GM19468 (cell line): ENCODE data around the gene PQBP1.
A peak's percentile ranks its signal among the peaks of the same experiment; 100 is the strongest.

ENCODE experiments used
- ATAC-seq: cut with Tn5 transposase; IDR thresholded peaks from one replicate; pipeline ENCODE4 v1.9.1; 2021; ENCODE audit warnings: mild to moderate bottlenecking, moderate library complexity, moderate number of reproducible peaks; ENCODE audit not compliant: unreplicated experiment; ENCODE audit errors: extremely low read depth

The PQBP1 gene

DNA sequence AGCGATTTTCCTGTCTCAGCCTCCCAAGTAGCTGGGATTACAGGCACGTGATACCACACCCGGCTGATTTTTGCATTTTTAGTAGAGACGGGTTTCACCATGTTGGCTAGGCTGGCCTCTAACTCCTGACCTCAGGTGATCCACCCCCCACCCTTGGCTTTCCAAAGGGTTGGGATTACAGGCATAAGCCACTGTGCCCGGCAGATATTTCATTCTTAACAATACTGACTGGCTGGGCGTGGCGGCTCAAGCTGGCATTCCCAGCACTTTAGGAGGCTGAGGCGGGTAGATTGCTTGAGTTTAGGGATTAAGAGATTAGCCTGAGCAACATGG is 1.3 kb downstream of the PQBP1 start:
- no peak for ATAC-seq

DNA sequence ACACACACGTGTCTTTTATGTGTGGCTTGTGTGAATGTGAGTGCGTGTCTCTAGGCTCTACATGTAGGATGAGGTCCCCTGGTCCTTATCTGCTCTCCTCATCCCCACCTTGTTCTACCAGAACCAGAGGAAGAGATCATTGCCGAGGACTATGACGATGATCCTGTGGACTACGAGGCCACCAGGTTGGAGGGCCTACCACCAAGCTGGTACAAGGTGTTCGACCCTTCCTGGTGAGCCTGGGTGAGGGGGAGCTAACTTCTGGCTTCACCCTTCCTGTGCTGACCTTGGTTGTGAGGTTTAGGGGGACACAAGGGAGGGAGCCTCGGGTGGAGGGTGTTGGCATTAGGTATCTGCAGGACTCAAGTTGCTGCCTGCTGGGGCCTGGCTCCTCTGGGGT is 3.3 kb downstream of the PQBP1 start:
- ATAC-seq, result no peak

DNA sequence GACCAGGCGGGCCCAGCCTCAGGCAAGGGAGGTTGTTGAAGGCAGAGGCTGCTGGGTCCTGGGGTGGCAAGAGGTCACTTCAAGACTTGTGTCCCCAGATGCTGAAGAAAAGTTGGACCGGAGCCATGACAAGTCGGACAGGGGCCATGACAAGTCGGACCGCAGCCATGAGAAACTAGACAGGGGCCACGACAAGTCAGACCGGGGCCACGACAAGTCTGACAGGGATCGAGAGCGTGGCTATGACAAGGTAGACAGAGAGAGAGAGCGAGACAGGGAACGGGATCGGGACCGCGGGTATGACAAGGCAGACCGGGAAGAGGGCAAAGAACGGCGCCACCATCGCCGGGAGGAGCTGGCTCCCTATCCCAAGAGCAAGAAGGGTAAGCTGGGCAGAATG is 4.4 kb downstream of the PQBP1 start:
- ATAC-seq, result no peak

DNA sequence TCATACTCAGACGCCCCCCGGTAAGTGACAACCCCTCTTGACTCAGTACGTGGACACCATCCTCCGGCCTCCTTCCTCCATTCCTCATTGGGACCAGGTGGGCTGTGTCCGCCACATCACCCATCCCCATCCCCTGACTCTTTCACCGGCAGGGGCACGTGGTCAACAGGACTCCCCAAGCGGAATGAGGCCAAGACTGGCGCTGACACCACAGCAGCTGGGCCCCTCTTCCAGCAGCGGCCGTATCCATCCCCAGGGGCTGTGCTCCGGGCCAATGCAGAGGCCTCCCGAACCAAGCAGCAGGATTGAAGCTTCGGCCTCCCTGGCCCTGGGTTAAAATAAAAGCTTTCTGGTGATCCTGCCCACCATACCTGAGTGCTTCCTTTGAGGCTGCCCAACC is 5.0 kb downstream of the PQBP1 start:
- no peak for ATAC-seq

DNA sequence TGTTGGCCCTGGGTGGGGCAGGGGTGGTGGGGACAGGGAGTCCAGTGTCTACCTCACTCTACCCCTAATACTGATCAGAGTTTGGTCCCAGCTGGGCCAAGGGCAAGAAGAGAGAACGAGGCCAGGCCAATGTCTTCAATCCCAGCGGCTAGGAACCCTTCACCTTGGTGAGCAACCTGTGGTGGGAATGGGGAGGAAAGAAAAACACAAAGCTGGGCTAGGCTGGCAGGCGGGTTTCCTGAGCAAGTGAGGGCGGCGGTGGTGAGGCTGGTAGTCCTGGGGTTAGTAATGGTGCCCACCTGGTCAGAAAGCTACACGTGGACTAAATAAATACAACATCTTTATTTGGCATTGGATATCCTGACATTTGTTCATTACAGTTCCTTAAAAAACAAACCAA is 5.6 kb downstream of the PQBP1 start:
- no peak for ATAC-seq

DNA sequence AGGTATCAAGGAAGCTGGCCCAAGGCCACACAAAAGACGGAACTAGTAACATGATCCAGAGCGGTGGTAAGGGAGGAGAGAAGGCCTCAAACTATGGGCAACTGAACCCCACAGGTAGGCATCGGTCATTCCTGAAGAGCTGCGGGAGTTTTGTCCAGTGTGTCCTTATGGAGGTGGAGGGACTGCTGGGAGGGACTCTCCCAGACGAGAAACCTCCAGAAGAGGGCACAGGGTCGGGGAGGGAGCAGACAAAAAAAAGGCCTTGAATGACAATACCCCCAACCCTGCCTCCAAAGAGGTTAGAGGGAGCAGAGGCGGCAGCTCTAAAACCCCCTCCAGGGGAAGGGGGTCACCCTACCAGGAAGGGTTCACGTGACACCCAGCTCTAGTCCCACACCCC is 6.5 kb downstream of the PQBP1 start:
- no peak for ATAC-seq

DNA sequence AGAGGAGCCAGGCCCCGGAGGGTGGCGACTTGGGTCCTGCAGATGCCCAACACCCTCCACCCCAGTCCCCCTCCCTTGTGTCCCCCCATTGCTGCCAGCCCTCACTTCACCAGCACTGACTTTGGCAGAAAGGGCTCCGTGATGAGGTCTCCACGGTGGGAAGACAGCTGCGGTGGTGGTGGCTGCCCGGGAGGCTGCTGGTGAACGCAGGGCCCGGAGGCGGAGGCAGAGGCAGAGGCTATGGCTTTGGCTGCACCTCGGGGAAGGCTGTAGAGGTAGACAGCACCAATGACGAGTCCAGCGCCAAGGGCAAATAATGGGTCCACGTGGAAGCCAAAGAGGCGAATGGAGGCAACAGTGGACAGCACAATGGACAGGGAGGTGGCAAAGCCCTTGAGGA is 6.9 kb downstream of the PQBP1 start:
- ATAC-seq, result no peak

DNA sequence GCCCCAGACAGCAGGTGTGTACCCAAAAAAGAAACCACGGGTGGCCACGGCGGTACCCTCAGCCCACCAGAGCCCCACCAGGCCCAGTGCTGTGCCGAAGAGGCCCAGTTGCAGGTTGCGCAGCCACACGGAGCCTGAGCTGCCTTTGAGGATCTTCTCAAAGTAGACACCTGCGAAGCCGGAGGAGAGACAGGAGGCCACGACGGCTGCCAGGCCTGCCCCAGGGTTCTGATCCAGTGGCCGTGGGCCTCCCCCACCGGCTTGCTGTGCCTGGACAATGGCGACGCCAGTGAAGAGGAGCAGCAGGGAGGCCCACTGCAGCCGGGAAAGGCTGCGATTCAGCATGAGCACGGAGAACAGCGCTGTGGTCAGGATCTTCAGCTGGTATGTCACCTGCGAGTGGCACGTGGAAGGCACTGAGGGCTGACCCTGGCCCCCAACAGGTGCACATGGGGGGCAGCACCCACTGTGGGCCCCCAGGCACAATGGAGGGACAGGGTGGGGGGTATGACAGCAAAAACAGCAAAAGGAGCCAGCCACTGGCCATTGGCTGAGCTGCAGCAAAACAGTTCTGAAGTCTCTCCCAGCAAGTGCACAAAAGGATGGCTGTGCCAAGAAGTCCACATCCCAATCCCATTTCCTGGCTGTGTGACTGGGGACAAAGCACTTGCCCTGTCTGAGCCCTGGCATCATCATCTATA is 7.5 kb downstream of the PQBP1 start:
- no peak for ATAC-seq

DNA sequence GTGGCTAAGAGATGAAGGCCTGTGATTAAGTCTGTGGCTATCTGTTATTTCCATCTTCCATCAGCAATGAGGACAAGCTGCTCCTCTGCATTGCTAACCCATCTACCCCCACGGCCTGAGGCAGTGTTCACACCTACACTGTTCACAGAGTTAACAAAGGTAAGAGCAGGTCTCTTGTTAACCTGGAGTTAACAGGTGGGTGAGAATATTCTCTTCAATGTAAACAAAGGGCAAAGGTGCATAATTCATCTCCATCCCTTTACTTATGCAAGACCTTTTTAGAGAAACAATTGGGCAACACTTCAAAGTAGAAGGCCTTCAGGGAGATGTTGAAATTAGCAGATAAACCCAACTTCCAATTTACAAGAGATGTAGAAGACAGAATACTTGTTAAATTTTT is 10.9 kb downstream of the PQBP1 start:
- ATAC-seq, result no peak

DNA sequence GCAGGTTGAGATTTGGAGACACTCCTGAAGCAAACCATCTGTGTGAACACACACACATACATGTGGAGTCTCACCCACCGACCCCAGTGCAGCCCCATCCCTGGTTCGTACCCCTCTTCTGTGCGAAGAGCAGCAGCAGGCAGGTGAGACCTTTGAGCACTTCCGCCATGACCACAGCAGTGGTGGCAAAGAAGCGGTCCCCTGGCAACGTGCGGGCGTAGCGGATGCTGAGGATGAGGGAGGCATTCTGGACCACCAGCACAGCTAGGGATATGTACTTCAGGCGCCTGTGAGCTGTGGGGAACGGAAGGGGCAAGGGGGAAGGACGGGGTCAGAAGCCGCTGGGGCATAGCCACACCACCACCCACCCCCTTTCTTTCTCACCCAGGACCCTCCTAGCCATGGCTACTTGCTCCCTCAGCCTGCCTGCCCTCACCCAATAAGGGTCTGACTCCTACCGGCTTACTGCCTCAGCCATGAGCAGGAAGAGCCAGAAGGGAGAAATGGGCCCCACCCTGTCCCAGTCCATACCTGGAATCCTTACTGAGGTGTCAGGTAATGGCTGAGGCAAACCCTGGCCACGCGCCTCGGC is 12.1 kb downstream of the PQBP1 start:
- ATAC-seq, result no peak

DNA sequence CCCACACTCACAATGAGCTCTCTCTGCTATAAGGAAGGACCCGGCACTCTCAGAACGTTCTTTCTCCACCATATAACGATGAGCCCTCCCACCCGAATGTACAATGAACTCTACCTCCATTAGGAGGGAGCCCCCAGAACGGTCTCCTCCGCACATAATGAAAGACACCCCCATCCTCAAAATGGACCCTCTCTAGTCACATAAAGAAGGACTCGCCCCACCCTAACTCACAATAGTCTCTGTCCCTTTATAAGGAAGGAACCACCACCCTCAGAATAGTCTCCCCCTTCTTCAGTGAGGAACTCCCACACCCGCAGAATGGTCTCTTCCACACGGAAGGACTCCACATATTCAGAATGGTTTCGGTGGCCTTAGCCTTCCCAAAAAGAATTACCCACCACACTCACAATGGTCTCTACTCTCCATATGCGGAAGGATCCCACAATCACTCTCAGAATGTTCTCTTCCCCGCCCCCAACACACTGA is 13.2 kb downstream of the PQBP1 start:
- no peak for ATAC-seq

DNA sequence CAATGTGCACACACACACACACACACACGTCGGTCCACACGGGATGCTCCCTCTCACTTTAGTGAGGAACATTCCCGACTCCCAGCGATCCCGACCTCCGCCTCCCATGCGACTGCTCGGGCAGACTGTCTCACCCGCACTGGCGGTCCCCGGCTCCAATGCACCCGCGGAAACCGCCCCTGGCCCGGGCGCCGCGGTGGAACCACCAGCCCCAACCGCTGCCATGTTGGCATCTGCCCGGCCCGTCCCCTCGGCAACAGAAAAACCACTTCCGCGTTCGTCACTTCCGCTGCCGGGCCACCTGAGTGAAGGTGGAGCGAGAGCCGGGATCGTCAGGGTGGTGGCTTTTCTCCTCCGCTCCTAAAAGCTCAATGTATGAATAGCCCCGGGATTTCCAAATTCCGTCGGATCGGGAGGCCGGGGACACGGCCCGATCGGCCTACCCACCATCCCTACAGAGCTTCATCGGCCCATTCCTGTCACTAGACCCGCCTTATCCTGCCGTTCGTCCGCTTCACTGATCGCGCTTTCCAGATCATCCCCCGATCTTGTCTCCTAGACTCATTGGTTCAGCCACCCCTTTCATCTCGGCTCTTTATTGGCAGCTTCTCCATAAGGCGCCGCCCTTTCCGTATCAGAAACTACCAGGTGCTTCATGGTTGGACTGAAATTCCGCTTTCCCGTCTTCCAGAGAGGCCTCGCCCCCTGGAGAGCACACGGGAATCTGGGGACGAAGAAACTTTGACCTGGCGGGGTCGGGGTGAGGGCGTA is 13.9 kb downstream of the PQBP1 start, which contains the start of gene SLC35A2:
Gene SLC35A2, minus strand, starts transcription at position 235 of the 771 bp plus-strand sequence. Its CDS starts 10 bp downstream, at position 225.
- no peak for ATAC-seq

DNA sequence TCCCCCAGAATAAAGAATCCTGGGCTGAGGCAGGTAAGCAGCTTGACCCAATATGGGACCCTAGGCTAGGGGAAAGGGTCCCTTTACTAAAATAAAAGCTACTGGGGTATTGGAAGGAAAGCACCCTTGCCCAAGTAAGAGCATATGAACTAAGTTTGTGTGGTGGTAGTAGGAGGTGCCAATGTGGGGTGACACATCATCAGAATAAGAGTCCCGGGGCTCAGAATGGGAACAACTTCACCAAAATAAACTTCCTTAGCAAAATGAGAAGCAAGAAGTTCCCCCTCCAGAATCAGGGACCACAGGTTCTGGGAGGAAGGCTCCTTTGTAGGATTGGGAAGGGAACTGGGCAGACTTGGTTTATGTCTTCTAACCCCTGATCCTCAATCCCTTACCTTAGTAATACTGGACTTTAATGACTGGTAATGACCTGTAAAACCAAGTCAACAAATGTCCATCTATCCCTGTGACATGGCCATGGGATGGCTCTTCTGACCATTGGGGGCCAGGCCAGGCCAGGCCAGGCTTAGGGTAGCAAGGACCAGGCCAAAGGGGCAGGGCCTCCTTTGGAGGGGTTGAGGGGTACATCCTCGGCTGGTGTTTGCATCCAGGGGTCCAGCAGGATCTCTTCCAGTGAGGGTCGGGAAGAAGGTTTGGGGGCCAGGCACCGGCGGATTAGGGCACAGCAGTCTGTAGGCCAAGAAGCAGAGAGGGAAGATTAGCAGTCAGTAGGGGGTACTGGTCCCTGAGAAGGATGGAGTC is 16.1 kb downstream of the PQBP1 start:
- no peak for ATAC-seq

DNA sequence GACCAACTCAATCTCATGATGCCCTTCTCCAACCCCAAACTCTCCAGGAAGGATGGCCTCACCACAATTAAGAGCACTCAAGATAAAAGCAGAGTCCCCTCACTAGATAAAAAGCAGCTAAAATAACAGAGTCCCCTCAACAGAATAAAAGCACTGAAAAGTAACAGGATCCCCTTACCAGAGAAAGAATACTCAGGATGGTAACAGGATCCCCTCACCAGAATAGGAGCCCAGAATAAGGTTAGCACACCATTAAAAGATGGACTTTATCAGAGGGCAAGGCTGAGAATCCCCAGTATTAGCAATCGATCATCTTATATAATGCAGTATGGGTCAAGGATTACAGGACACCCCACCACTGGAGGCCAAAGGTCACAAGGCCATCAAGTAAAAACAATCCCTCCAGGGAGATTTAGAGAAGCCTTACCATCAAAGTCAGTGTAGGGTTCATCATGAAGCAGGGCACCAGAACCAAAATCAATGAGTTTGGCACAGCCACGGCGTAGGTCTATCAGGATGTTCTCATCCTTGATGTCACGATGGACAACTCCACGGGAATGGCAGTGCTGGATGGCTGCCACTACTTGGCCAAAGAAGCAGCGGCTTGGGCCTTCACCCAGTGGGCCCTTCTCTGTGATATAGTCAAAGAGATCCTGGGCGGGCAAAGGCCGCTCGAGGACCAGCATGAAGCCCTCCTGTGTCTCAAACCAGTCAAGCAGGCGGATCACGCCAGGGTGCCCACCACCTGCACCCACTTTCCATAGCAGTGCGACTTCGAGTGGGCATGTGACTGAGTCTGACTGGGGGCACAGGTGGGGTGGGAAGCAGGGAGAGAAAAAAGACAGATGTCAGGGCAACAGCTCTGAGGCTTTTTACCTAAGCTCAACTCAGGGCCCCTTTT is 17.1 kb downstream of the PQBP1 start:
- no peak for ATAC-seq

DNA sequence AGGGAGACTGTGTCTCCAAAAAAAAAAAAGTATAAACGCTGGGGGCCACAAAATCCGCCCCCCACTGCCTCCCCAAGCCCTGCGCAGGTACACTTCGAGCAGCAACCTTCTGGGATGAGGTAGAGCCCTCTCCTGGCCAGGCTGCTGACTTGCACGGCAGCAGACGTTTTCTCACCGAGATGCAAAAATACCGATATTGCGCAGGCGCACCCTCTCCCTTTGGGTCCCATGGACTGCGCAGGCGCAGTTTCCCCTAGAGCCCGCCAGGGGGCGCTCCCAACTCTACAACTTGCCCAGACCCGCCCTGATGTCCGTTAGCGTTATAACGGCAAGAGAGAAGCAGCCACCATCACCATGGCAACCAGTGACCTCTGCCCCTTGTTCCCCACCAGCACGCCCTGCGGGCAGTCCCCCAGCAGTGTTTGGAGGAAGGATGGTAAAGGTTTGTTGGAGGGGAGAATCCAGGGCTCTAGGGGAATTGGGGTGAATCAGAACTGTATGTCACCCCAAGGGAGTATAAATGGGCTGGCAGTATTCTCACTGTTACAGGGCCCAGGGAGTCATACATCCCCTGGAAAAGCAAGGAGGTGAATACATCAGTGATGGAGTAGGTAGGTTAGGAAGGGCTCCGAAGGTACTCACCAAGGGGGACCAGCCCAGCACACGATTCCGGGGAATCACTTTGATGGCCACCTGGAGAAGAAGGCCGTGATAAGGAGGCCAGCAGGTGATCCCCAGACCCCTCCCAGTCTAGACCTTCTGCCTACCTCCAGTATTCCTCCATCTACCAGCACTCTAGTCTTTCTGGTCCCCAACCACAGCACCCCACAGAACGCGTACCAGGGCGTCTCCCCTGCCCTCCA is 19.6 kb downstream of the PQBP1 start:
- ATAC-seq, result peak; percentile 21

DNA sequence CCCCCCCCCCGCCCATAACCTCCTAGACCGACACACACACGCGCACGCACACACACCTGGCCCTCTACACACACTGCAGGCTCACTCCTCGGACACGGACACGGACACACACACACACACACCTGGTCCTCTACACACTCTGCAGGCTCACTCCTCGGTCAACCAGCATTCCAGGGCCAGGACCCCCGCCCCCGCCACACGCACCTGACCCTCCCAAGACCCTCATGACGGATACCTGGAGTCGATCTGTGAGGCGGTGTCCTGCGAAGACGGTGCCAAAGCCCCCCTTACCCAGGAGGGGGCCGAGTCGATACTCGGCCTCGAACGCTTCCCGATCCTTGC is 20.5 kb downstream of the PQBP1 start:
- ATAC-seq, result no peak

DNA sequence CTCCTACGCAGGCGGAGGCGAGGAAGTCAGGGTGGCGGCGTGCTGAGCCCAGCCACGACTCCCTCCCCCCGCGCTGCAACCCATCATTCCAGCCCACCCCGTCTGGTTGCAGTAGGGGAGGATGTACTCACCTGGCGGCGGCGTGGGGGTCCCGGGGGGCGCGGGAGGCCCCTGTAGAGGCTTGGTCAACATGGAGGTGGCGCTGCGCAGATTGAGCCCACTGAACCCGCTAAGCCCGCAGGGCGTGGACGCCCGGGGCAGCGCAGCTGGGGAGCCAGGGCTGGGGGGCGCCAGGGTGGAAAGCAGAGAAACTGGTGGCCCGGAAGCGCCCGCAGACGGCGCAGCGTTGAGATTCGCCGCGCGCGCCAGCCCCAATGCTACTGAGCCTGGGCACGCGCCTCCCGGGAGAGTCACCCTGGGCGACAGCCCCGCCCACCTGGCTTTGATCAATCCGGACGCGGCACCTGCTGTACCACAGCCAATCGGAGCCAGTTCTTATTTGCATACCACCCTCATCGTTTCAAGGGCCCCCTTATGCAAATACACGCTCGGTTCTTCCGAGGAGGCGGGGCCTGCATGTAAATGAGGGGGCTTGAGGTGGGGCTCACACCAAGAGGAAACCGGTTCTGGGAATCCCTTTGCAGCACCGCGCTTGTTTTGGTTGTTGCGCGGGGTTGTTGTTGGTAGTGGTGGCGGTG is 21.1 kb downstream of the PQBP1 start, which contains the start of gene PIM2:
Gene PIM2, minus strand, starts transcription at position 382 of the 698 bp plus-strand sequence. Its CDS starts 190 bp downstream, at position 192.
- ATAC-seq, result no peak

DNA sequence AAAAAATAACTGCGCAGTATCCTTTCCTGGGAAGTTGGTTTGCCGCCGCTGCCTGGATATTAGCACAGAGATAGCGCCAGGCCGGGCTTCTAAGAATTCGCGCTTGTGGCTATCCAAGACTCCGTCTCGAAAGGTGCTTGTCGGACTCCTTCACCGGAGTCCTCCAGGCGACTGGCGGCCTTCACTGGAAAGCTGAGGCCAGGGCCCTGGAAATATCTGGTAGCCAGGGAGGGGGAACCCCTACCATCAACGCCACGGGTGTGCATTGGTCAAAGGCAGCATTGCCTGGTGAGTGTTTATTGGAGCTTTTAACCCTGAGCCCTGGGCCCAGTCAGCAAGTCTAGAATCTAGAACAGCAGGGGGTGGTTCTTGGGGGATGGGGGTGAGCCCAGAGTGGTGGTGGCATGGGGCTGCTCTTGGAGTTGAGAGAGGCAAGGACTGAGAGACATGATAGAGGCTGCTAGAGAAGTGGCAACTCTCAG is 21.7 kb downstream of the PQBP1 start:
- no peak for ATAC-seq
